ENCODE measurements around the gene EFCC1.
"Not testable (repeated sequence)": the region's sequence is repeated elsewhere in the genome, so short reads cannot be mapped to it uniquely, and the experiment has no call there.

DNA sequence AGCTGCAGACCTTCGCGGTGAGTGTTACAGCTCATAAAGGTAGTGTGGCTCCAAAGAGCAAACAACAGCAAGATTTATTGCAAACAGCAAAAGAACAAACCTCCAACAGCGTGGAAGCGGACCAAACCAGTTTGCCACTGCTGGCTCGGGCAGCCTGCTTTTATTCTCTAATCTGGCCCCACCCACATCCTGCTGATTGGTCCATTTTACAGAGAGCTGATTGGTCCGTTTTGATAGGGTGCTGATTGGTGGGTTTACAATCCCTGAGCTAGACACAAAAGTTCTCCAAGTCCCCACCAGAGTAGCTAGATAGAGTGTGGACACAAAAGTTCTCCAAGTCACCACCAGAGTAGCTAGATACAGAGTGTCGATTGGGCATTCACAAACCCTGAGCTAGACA lies 66.6 kb downstream of the EFCC1 start:
- TF ChIP-seq, protein P1, sequence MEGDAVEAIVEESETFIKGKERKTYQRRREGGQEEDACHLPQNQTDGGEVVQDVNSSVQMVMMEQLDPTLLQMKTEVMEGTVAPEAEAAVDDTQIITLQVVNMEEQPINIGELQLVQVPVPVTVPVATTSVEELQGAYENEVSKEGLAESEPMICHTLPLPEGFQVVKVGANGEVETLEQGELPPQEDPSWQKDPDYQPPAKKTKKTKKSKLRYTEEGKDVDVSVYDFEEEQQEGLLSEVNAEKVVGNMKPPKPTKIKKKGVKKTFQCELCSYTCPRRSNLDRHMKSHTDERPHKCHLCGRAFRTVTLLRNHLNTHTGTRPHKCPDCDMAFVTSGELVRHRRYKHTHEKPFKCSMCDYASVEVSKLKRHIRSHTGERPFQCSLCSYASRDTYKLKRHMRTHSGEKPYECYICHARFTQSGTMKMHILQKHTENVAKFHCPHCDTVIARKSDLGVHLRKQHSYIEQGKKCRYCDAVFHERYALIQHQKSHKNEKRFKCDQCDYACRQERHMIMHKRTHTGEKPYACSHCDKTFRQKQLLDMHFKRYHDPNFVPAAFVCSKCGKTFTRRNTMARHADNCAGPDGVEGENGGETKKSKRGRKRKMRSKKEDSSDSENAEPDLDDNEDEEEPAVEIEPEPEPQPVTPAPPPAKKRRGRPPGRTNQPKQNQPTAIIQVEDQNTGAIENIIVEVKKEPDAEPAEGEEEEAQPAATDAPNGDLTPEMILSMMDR (IDR thresholded peaks at IDR 0.05): not testable (repeated sequence)
- TF ChIP-seq EP300 (IDR thresholded peaks at IDR 0.05): not testable (repeated sequence)
- TF ChIP-seq POLR2A (IDR thresholded peaks at IDR 0.05): peak in 1 of 2 donors; percentile 54

Data from sigmoid colon (tissue), 4 donors.